ENCODE measurements around the gene PRELP. TPM values are rescaled to one million over a fixed set of nuclear protein-coding genes. Genes with fewer than 3 reads are reported as not detected.

PRELP gene
- total and polyA plus RNA-seq, 2 of the 8 experiments (the other 6 are each of a cell fraction or from before 2014, with no cell fraction given) = 0.13 to 0.23 TPM

DNA sequence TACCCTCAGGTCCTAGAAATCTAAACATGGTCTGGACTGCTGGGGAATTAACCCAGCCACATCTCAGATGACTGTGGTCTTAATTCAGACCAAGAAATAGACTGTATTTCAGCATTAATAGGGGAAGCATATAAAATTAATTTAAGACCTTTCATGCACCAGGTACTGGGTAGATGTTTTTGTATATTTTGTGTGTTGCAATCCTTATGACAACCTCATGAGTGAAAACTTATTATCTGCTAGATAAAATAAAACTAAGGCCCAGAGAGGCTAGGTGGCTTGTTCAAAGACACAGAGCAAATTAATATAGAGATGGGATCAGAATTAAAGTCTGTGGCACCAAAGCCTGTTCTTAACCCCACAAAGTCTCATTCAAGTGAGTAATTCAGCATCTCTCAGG is 58.4 kb downstream of the PRELP start (continued):
- TF ChIP-seq RFX5 (IDR thresholded peaks at IDR 0.05; ENCODE audit: borderline replicate concordance, low read depth, low read length) = no peak
